ENCODE measurements around the gene TAX1BP3.

DNA sequence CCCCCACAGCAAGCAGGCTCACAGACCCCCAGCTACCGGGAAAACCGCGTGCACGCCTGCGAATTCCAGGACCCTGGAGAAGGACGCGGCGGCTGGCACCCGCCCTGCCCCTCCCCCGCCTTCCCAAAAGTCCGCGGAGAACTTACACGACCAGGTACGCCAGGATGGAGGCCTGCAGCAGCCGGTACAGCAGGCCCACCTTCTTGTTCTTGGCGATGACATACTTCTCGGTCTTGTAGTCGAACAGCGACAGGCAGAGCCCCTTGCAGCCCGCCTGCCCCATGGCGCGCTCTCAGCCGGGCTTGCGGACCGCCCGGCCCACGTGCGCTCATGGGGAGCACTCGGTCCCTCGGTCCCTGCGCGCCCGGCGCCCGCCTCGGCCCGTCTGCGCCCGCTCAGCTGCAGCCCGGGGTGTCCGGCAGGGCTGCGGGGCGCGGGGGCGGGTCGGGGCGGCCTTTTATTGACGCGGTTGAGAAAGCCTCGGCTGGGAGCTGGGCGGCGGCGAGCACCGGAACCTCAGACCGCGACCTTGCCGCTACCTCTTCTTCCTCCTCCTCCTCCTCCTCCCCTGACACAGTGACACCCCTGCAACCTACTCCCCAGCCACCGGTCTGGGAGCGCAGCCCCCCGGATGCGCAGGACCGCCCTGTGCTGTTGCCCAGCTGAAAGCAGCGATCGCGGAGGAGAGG lies 27.5 kb upstream of the TAX1BP3 start, which contains the start of gene P2RX5:
- TF ChIP-seq, protein P1, sequence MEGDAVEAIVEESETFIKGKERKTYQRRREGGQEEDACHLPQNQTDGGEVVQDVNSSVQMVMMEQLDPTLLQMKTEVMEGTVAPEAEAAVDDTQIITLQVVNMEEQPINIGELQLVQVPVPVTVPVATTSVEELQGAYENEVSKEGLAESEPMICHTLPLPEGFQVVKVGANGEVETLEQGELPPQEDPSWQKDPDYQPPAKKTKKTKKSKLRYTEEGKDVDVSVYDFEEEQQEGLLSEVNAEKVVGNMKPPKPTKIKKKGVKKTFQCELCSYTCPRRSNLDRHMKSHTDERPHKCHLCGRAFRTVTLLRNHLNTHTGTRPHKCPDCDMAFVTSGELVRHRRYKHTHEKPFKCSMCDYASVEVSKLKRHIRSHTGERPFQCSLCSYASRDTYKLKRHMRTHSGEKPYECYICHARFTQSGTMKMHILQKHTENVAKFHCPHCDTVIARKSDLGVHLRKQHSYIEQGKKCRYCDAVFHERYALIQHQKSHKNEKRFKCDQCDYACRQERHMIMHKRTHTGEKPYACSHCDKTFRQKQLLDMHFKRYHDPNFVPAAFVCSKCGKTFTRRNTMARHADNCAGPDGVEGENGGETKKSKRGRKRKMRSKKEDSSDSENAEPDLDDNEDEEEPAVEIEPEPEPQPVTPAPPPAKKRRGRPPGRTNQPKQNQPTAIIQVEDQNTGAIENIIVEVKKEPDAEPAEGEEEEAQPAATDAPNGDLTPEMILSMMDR (IDR thresholded peaks at IDR 0.05; ENCODE audit: low read length), result no peak
- no peak for TF ChIP-seq EZH2 (optimal IDR thresholded peaks at IDR 0.05; ENCODE audit: low read depth, low read length)
- no peak for TF ChIP-seq EZH2phosphoT487 (IDR thresholded peaks at IDR 0.05; ENCODE audit: low read length)
